ENCODE results near the gene UGGT2. TPM values are rescaled to one million over a fixed set of nuclear protein-coding genes. Genes with fewer than 3 reads are reported as not detected.

The UGGT2 gene
- total and polyA plus RNA-seq, 9 of the 15 experiments (the other 6 are each of a cell fraction or from before 2014, with no cell fraction given), result 3.5 to 24.5 (median 18.3) TPM

DNA sequence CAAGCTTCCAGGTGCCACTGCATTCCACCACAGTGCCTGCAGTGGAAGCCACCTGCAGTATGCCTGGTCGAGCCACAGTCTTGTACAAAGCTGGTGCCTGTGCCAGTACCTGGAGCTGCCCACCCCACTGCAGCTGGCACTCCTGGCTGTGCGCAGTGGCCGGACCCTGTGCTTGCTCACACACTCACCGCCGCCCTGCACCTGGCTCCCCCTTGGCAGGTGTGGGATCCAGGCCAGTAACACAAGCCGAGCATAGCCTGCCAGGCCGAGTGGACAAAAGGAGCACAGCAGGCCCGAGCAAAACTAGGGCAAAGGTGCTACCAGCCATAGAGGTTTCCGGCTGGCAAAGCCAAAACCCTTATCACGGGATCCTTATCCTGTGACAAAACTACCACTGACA lies 18.5 kb downstream of the UGGT2 start:
- TF ChIP-seq NR1H2 (CRISPR knock-in tag; IDR thresholded peaks at IDR 0.05), result no peak
- peaks cover 22% of the 10 kb centered on the region; the same call in 2 of the 3 replicates for H3K79me2 ChIP-seq (ENCODE audit: control insufficient read depth, insufficient read depth, low read length)
- BruUV-seq (replicated peaks), result no TSS peak
- ChIA-PET CTCF (ENCODE audit: low intra/inter-chr PET ratio) (no interaction called here), POLR2A (interaction anchor here (0.8 to 2.1 kb wide), 2 partner anchors 18 to 78 kb away, joined by 4 to 9 read pairs; partner anchors contain the start of gene UGGT2)
- ATAC-seq (no peak), FAIRE-seq (no peak), DNase-seq (ENCODE audit: extremely low read depth in 1 of 4, low spot score in 3 of 4) (no peak)
- no peak overlapping the region for H3K9ac ChIP-seq (ENCODE audit: insufficient read depth in 1 of 2, low read depth in 2 of 2, low read length in 2 of 2)
- H2AFZ ChIP-seq (ENCODE audit: low read depth, low read length), result no peak overlapping the region
- peaks cover 0 to 5% of the 10 kb centered on the region in 2 experiments; a peak in 2 of 5 replicates for H3K4me1 ChIP-seq (replicated peaks in 1 of 2; ENCODE audit: control insufficient read depth in 2 of 2, insufficient read depth in 2 of 2, low read length in 2 of 2)
- no peak overlapping the region for H3K27ac ChIP-seq (ENCODE audit: extremely low read depth, low read depth, low read length)
- 74% methylated on average over 8 of the region's 10 CpGs for WGBS (ENCODE audit: insufficient coverage, low coverage, missing lambda C conversion rate)
- intact Hi-C loops (cut with micrococcal nuclease), result no loop called here
- H3K27me3 ChIP-seq (ENCODE audit: control insufficient read depth in 2 of 2, insufficient read depth in 2 of 2, low read length in 2 of 2), result no peaks in the 10 kb centered on the region
- H3K9me3 ChIP-seq (replicated peaks; ENCODE audit: control insufficient read depth, insufficient read depth, low read depth, low read length), result no peaks in the 10 kb centered on the region
- in situ Hi-C loops (cut with MboI), result no loop called here
- H4K20me1 ChIP-seq (replicated peaks; ENCODE audit: control insufficient read depth, insufficient read depth, low read length), result no peaks in the 10 kb centered on the region
- H3K4me2 ChIP-seq (ENCODE audit: insufficient read depth, low read length), result no peak overlapping the region
- H3K4me3 ChIP-seq, result no peak overlapping the region
- H3K9me1 ChIP-seq (ENCODE audit: control insufficient read depth, insufficient read depth, low read length), result no peaks in the 10 kb centered on the region
- peaks cover 4% of the 10 kb centered on the region; the same call in 1 of the 3 replicates for H3K36me3 ChIP-seq (ENCODE audit: control insufficient read depth, insufficient read depth, low read length)

GRCh38 chr13:96033220-96034015 lies 19.8 kb downstream of the UGGT2 start:
- Histone ChIP-seq H3K4me3 (no peak overlapping the region), H3K79me2 (ENCODE audit: control insufficient read depth, insufficient read depth, low read length) (peaks cover 14% of the 10 kb centered on the region; the same call in 2 of the 3 replicates), H3K36me3 (ENCODE audit: control insufficient read depth, insufficient read depth, low read length) (peaks cover 7% of the 10 kb centered on the region; the same call in 1 of the 3 replicates), H3K4me2 (ENCODE audit: insufficient read depth, low read length) (no peak overlapping the region), H3K9me3 (replicated peaks; ENCODE audit: control insufficient read depth, insufficient read depth, low read depth, low read length) (no peaks in the 10 kb centered on the region), H3K27me3 (ENCODE audit: control insufficient read depth in 2 of 2, insufficient read depth in 2 of 2, low read length in 2 of 2) (no peaks in the 10 kb centered on the region), H4K20me1 (replicated peaks; ENCODE audit: control insufficient read depth, insufficient read depth, low read length) (no peaks in the 10 kb centered on the region), H3K27ac (ENCODE audit: extremely low read depth, low read depth, low read length) (no peak overlapping the region), H3K9ac (ENCODE audit: insufficient read depth in 1 of 2, low read depth in 2 of 2, low read length in 2 of 2) (no peak overlapping the region), H2AFZ (ENCODE audit: low read depth, low read length) (no peak overlapping the region), H3K4me1 (replicated peaks in 1 of 2; ENCODE audit: control insufficient read depth in 2 of 2, insufficient read depth in 2 of 2, low read length in 2 of 2) (peaks cover 0 to 5% of the 10 kb centered on the region in 2 experiments; a peak in 2 of 5 replicates), H3K9me1 (ENCODE audit: control insufficient read depth, insufficient read depth, low read length) (no peaks in the 10 kb centered on the region)
- ChIA-PET POLR2A (interaction anchor here (0.8 to 2.1 kb wide), 2 partner anchors 20 to 80 kb away, joined by 4 to 9 read pairs; partner anchors contain the start of gene UGGT2), CTCF (ENCODE audit: low intra/inter-chr PET ratio) (no interaction called here)
- WGBS (ENCODE audit: insufficient coverage, low coverage, missing lambda C conversion rate), result 77% methylated on average over 10 of the region's 12 CpGs
- in situ Hi-C loops (cut with MboI) (no loop called here), intact Hi-C loops (cut with micrococcal nuclease) (no loop called here)
- ATAC-seq (no peak; the same call in 1 of the 3 replicates), FAIRE-seq (no peak), DNase-seq (ENCODE audit: extremely low read depth in 1 of 4, low spot score in 3 of 4) (no peak)
- BruUV-seq (replicated peaks), result no TSS peak
- TF ChIP-seq HDAC2 (IDR thresholded peaks at IDR 0.05) (no peak), PHB (CRISPR knock-in tag; IDR thresholded peaks at IDR 0.05) (no peak), ARNT (IDR thresholded peaks at IDR 0.05) (no peak), ZNF140 (CRISPR knock-in tag; IDR thresholded peaks at IDR 0.05) (no peak), ZNF592 (IDR thresholded peaks at IDR 0.05) (no peak), FUS (optimal IDR thresholded peaks at IDR 0.05; ENCODE audit: low read depth, low read length) (no peak), ELF1 (tag; IDR thresholded peaks at IDR 0.05) (no peak), DEAF1 (CRISPR knock-in tag; IDR thresholded peaks at IDR 0.05) (no peak)
